ENCODE data around the gene GDPD4.
A peak's percentile ranks its signal among the peaks of the same experiment; 100 is the strongest.

The GDPD4 gene, protein sequence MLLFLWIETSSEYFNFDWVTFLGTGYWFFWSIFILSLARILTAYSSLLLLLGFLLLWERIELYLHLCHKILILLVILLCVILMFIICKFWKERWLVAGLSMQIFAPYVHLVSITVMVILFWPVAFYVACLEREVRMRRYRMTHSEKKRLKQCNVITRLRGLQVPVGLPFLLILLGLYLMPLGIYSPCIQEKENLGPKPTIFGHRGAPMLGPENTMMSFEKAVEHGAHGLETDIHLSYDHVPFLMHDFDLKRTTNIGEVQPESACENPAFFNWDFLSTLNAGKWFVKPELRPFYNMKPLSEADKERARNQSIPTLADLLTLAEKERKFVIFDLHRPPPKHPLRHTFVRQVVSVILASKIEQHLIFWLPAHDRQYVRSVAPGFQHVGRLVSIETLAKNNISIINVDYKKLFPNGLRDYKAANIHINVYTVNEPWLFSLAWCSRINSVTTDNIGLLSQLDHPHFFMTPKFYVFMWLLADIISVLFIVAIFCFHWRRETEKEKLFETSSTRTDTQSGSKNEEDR
- total RNA-seq: 0 to 0.07 (median 0) reads per million in 9 experiments

GRCh38 chr11:77301510-77301909, at the start of gene GDPD4:
GDPD4 (minus strand) TSS chr11:77301686; CDS start chr11:77285137, 16,549 bp downstream.
- no peak for ATAC-seq (replicated peaks)

GRCh38 chr11:77347948-77348347, 46.5 kb upstream of the GDPD4 start:
- no peak overlapping the region for H3K4me3 Mint-ChIP-seq
- no peak for ATAC-seq (replicated peaks)
- H3K27ac Mint-ChIP-seq: no peak overlapping the region
- no peak for DNase-seq
- H3K27me3 Mint-ChIP-seq: no peaks in the 10 kb centered on the region
- H3K36me3 Mint-ChIP-seq (ENCODE audit: insufficient read depth): peaks cover 8% of the 10 kb centered on the region
- H3K4me1 Mint-ChIP-seq (ENCODE audit: low read depth in 2 of 2): no peaks in the 10 kb centered on the region
- H3K9me3 Mint-ChIP-seq: no peaks in the 10 kb centered on the region

More at GRCh38 chr11:77301510-77301909, at the start of gene GDPD4:
- H3K27ac Mint-ChIP-seq: no peak within 1 kb of the TSS
- H3K9me3 Mint-ChIP-seq: no peaks in the 10 kb centered on the region
- H3K36me3 Mint-ChIP-seq (ENCODE audit: insufficient read depth): no peaks in the 10 kb centered on the region
- no peak for DNase-seq
- H3K4me1 Mint-ChIP-seq (ENCODE audit: low read depth in 2 of 2): no peaks in the 10 kb centered on the region
- no peak within 1 kb of the TSS for H3K4me3 Mint-ChIP-seq
- no peaks in the 10 kb centered on the region for H3K27me3 Mint-ChIP-seq

DNA sequence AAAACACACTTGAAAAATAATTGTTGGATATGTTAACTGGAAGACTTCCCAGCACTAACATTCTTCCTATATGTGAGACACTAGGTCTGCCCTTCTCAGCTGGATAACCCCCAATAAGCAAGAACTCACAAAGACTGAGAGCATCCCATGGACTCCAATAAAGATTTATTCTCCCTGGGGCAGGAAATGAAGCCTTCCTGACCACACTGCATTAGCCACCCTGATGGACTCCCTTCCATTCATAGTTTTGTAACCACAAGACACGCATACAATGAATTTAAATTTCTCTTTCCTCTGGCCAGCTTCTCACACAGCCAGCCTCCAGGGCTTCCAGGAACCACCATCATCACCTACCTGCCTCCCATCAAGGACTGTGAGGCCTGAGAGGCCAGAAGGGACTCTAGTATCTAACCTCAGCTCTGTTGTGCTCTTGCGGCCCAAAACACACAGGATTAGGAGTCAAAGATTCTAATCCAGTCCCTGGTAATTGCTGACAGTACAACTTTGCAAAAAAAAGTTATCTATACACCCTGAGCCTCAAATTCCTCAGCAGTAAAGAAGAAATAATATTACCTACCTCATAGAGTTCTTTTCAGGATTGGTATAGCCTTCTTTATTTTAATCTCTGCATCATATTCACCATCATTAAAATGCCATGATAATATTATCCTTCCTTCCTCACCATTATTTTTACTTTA, 45.6 kb upstream of the GDPD4 start:
- H3K4me3 Mint-ChIP-seq: no peak overlapping the region
- ATAC-seq (replicated peaks) (no peak), DNase-seq (no peak)
- no peaks in the 10 kb centered on the region for H3K27me3 Mint-ChIP-seq
- H3K9me3 Mint-ChIP-seq: no peaks in the 10 kb centered on the region
- peaks cover 8% of the 10 kb centered on the region for H3K36me3 Mint-ChIP-seq (ENCODE audit: insufficient read depth)
- peak overlapping the region in 1 of 2 donors; percentile 74 for H3K27ac Mint-ChIP-seq
- no peaks in the 10 kb centered on the region for H3K4me1 Mint-ChIP-seq (ENCODE audit: low read depth in 2 of 2)

GRCh38 chr11:77345621-77346020, 44.1 kb upstream of the GDPD4 start:
- Mint-ChIP-seq H3K27me3 (no peaks in the 10 kb centered on the region), H3K36me3 (ENCODE audit: insufficient read depth) (peaks cover 8% of the 10 kb centered on the region), H3K4me3 (no peak overlapping the region), H3K9me3 (no peaks in the 10 kb centered on the region), H3K27ac (no peak overlapping the region), H3K4me1 (ENCODE audit: low read depth in 2 of 2) (no peaks in the 10 kb centered on the region)
- DNase-seq: no peak
- ATAC-seq (replicated peaks): no peak

GRCh38 chr11:77340501-77340900, 39.0 kb upstream of the GDPD4 start:
- ATAC-seq (replicated peaks) (no peak), DNase-seq (no peak)
- Mint-ChIP-seq H3K4me1 (ENCODE audit: low read depth in 2 of 2) (no peaks in the 10 kb centered on the region), H3K27ac (no peak overlapping the region), H3K9me3 (no peaks in the 10 kb centered on the region), H3K4me3 (no peak overlapping the region), H3K36me3 (ENCODE audit: insufficient read depth) (no peaks in the 10 kb centered on the region), H3K27me3 (no peaks in the 10 kb centered on the region)

- H3K27ac Mint-ChIP-seq: no peak overlapping the region
- no peak for ATAC-seq (replicated peaks)
- no peak overlapping the region for H3K4me3 Mint-ChIP-seq
- no peaks in the 10 kb centered on the region for H3K27me3 Mint-ChIP-seq
- H3K9me3 Mint-ChIP-seq: no peaks in the 10 kb centered on the region
- no peak for DNase-seq
- no peaks in the 10 kb centered on the region for H3K4me1 Mint-ChIP-seq (ENCODE audit: low read depth in 2 of 2)
- H3K36me3 Mint-ChIP-seq (ENCODE audit: insufficient read depth): no peaks in the 10 kb centered on the region
Observed at GRCh38 chr11:77332259-77332658, 30.8 kb upstream of the GDPD4 start.

DNA sequence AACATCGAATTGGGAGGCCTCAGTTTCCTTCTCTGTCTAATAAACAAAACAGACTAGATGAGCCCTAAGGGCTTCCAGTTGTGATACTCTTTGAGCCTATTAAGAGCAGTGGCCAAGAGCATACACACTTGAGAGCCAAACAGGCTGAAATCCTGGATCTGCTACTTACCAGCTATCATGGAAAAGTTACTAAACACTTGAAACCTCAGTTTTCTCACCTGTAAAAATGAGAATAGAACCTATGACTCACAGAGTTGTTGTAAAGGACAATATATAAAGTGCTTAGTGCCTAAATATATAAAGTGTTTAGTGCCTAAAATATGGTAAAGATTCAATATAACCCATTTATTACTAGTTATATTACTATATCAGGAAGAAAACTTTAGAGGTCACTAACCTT, 23.7 kb upstream of the GDPD4 start:
- ATAC-seq (replicated peaks) (no peak), DNase-seq (no peak)
- no peak overlapping the region for H3K27ac Mint-ChIP-seq
- H3K27me3 Mint-ChIP-seq: no peaks in the 10 kb centered on the region
- no peaks in the 10 kb centered on the region for H3K4me1 Mint-ChIP-seq (ENCODE audit: low read depth in 2 of 2)
- no peak overlapping the region for H3K4me3 Mint-ChIP-seq
- H3K9me3 Mint-ChIP-seq: no peaks in the 10 kb centered on the region
- H3K36me3 Mint-ChIP-seq (ENCODE audit: insufficient read depth): no peaks in the 10 kb centered on the region

GRCh38 chr11:77324508-77324907, 23.0 kb upstream of the GDPD4 start:
- no peaks in the 10 kb centered on the region for H3K36me3 Mint-ChIP-seq (ENCODE audit: insufficient read depth)
- DNase-seq (no peak), ATAC-seq (replicated peaks) (no peak)
- no peaks in the 10 kb centered on the region for H3K4me1 Mint-ChIP-seq (ENCODE audit: low read depth in 2 of 2)
- no peak overlapping the region for H3K27ac Mint-ChIP-seq
- no peaks in the 10 kb centered on the region for H3K9me3 Mint-ChIP-seq
- H3K27me3 Mint-ChIP-seq: no peaks in the 10 kb centered on the region
- H3K4me3 Mint-ChIP-seq: no peak overlapping the region

DNA sequence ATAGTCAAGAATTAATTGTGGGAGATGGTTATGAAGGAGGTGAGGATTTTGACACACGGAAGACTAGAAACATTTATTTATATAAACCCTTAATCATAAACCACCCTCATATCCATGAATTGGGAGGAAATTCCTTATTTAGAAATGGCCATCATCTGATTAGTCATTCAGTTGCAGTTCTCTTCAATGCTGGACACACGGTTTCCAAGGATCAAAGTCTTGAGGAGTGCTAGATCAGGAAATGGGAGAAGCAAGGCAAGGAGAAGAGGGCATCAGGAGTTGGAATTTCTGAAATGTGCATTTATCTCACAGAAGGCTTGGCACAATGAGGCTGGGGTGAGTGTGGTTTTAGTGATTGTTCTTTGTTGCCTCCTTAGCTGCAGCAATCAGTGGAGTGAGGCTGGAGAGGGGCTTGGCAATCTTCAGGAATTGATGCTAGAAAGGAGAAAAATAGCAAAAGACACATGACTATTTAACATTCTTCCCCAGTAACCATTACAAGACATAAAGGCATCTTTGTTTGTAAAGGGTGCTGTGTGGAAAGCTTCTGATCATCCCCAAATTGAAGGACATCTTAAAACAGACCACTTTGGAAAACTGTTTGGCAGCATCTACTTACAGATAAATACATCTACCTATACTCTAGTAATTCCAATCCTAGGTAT, 21.6 kb upstream of the GDPD4 start:
- ATAC-seq (replicated peaks): no peak
- Mint-ChIP-seq H3K4me3 (no peak overlapping the region), H3K36me3 (ENCODE audit: insufficient read depth) (no peaks in the 10 kb centered on the region), H3K9me3 (no peaks in the 10 kb centered on the region), H3K27me3 (no peaks in the 10 kb centered on the region), H3K27ac (no peak overlapping the region), H3K4me1 (ENCODE audit: low read depth in 2 of 2) (no peaks in the 10 kb centered on the region)
- DNase-seq: no peak

DNA sequence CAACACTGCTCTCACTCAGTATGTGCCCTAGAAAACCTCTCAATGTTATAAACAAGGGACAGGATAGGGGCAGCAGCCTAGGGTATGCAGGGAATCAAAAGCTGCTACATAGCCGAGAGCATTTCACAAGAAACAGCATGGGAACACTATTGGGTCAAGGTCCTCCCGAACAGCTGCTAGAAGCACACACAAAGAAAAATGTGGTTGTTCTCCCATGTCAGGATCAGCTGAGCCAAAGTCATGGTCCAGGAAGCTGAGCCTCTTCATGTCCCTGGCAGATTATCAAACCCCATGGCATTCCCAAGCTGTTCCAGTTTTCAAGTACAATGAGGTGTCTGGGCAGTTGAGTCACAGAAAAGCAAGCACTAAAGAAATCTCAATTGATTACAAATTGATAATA, 21.0 kb upstream of the GDPD4 start:
- DNase-seq (no peak), ATAC-seq (replicated peaks) (no peak)
- no peaks in the 10 kb centered on the region for H3K9me3 Mint-ChIP-seq
- no peak overlapping the region for H3K4me3 Mint-ChIP-seq
- H3K27ac Mint-ChIP-seq: no peak overlapping the region
- H3K4me1 Mint-ChIP-seq (ENCODE audit: low read depth in 2 of 2): no peaks in the 10 kb centered on the region
- no peaks in the 10 kb centered on the region for H3K36me3 Mint-ChIP-seq (ENCODE audit: insufficient read depth)
- H3K27me3 Mint-ChIP-seq: no peaks in the 10 kb centered on the region

GRCh38 chr11:77320351-77320750, 18.9 kb upstream of the GDPD4 start:
- H3K4me1 Mint-ChIP-seq (ENCODE audit: low read depth in 2 of 2): no peaks in the 10 kb centered on the region
- no peak overlapping the region for H3K4me3 Mint-ChIP-seq
- no peaks in the 10 kb centered on the region for H3K36me3 Mint-ChIP-seq (ENCODE audit: insufficient read depth)
- ATAC-seq (replicated peaks): no peak
- peaks cover 0 to 13% of the 10 kb centered on the region in 2 donors for H3K27me3 Mint-ChIP-seq
- DNase-seq: no peak
- H3K9me3 Mint-ChIP-seq: no peaks in the 10 kb centered on the region
- no peak overlapping the region for H3K27ac Mint-ChIP-seq

GRCh38 chr11:77318600-77318999, 17.1 kb upstream of the GDPD4 start:
- no peak for ATAC-seq (replicated peaks)
- peaks cover under 1 to 13% of the 10 kb centered on the region in 2 donors for H3K27me3 Mint-ChIP-seq

DNA sequence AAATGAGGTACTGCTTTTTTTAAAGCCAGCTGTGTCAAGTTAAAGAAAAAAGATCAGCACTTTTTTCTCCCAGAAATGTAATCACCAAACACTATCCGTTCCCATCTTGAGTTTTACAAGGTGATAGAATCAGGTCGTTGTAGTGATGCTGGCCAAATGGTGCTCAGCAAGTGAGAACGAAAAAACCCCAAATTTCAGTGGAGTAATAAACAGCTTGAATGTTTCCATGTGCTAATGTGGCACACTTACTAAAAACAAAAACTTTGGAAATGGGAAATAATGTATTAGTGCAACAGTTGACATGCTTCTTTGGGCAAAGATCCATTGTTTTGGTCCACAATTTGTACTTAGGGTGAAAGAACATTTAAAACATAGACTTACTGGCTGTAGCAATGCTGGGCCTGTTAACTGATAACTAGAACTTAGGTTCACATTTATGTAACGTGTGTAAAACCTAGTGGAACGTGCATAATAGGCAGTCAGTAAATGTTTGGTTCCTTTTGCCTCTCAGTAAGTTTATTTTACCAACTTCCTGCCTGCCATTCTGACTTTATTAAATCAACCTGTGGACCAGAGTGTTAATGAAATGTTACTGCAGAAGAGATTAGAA, 15.4 kb upstream of the GDPD4 start:
- Mint-ChIP-seq H3K27ac (no peak overlapping the region), H3K36me3 (ENCODE audit: insufficient read depth) (no peaks in the 10 kb centered on the region), H3K27me3 (peaks cover 6 to 21% of the 10 kb centered on the region in 2 donors), H3K4me3 (no peak overlapping the region), H3K9me3 (no peaks in the 10 kb centered on the region), H3K4me1 (ENCODE audit: low read depth in 2 of 2) (no peaks in the 10 kb centered on the region)
- ATAC-seq (replicated peaks) (no peak), DNase-seq (no peak)

More at GRCh38 chr11:77318600-77318999, 17.1 kb upstream of the GDPD4 start:
- no peak for DNase-seq
- Mint-ChIP-seq H3K36me3 (ENCODE audit: insufficient read depth) (no peaks in the 10 kb centered on the region), H3K4me1 (ENCODE audit: low read depth in 2 of 2) (no peaks in the 10 kb centered on the region), H3K4me3 (no peak overlapping the region), H3K27ac (no peak overlapping the region), H3K9me3 (no peaks in the 10 kb centered on the region)
